ENCODE data around the gene LFNG.

The LFNG gene

GRCh38 chr7:2519119-2519930 is at the start of gene LFNG:
LFNG (plus strand) TSS chr7:2519774; CDS start chr7:2519862, 88 bp downstream.
- peak; percentile 93 to 95 for DNase-seq

GRCh38 chr7:2470204-2471021 is 49.2 kb upstream of the LFNG start:
- no peak for DNase-seq

DNA sequence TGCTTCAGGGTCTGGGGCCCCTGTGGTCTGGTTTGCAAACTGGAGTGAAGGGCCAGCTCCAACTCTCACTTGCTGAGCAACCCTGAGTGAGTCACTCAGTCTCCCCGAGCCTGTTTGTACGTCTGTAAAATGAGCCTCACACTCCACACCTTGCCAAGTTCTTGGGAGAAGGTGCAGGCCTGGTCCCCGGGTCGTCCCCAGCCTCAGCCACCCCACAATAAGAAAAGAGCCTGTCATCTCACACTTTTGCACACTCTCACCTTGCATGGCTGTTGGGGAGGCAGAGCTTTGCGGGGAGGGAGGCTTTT is 48.6 kb upstream of the LFNG start:
- no peak for DNase-seq

GRCh38 chr7:2471396-2471795 is 48.2 kb upstream of the LFNG start:
- DNase-seq = peak; percentile 24 to 71

DNA sequence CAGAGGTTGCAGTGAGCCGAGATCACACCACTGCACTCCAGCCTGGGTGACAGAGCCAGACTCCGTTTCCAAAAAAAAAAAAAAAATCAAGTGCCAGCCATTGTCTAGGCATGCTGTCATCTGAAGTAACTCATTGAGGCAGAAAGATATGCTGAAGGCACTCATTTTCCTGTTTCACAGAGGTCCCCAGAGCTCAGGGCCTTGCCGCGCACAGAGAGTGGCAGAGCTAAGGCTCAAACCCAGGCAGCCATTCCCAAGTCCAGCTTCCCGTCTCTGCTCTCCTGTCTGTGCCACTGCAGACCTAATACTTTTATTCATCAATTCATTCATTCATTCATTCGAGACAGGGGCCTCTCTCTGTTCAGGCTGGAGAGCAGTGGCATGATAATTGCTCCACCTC is 46.8 kb upstream of the LFNG start:
- no peak for DNase-seq

- no peak for DNase-seq
Observed at GRCh38 chr7:2473496-2474180, 45.9 kb upstream of the LFNG start.

GRCh38 chr7:2474224-2474623 is 45.4 kb upstream of the LFNG start:
- DNase-seq = no peak

DNA sequence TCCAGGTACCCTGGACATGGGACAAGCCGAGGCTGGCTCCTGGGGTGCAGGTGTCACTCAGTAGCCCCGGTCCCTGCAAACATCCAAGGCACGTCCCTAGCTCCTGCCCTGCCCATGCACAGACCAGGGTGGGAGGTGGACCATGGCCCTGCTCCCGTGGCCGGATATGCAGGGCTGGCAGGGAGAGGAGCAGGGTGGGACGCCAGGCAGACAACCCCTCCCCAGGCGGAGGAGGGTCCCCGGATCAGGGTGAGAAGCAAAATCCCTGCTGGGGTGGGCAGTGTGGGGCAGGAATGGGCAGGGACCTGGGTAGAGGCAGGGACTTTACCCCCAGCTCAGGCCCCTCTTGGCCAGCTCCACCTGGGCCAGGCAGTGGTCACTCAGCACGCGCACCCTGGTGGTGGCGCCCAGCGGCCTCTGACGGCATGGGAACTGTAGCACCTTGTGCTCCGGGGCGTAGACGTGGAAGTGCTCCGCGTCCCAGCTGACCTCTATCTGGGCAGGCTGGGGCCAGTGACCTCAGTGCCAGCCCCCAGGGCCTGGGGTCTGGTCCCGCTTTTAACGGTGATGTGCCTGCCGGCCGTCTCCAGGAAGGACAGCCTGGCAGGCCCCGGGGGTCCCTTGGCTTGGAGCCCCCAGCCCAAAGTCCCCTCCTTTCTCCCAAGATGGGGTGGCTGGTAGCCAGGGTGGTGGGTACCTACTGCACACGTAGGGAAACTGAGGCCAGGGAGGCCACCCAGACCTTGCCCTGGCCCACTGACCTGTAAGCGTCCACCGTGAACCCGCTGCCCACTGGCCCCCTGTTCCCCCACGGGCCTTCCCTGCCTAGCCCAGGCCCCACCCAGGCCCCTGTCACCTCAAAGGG is 44.5 kb upstream of the LFNG start:
- no peak for DNase-seq

- DNase-seq = no peak
Observed at GRCh38 chr7:2475678-2476015, 43.9 kb upstream of the LFNG start.

DNA sequence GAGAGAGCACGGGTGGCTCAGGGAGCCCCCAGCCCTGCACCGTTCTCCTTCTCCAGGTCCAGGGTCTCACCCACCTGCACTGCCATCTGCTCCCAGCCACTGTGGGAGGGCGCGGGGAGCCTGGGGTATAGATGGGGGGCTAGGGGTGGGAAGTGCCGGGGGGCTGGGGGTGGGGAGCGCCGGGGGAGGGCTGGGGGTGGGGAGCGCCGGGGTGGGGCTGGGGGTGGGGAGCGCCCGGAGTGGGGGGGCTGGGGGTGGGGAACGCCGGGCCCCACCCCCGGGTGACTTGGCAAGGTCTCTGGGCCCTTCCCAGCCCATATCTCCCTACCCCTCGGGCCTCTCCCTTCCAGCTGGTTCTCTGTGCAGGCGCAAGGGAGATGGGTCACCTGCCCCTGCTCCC is 43.3 kb upstream of the LFNG start, which contains the start of gene GRIFIN:
Gene GRIFIN (minus strand): TSS at position 101 of the 400 bp plus-strand sequence. CDS start 15 bp downstream, at position 86.
- no peak for DNase-seq

- DNase-seq = no peak
Observed at GRCh38 chr7:2476776-2477446, 42.7 kb upstream of the LFNG start.

DNA sequence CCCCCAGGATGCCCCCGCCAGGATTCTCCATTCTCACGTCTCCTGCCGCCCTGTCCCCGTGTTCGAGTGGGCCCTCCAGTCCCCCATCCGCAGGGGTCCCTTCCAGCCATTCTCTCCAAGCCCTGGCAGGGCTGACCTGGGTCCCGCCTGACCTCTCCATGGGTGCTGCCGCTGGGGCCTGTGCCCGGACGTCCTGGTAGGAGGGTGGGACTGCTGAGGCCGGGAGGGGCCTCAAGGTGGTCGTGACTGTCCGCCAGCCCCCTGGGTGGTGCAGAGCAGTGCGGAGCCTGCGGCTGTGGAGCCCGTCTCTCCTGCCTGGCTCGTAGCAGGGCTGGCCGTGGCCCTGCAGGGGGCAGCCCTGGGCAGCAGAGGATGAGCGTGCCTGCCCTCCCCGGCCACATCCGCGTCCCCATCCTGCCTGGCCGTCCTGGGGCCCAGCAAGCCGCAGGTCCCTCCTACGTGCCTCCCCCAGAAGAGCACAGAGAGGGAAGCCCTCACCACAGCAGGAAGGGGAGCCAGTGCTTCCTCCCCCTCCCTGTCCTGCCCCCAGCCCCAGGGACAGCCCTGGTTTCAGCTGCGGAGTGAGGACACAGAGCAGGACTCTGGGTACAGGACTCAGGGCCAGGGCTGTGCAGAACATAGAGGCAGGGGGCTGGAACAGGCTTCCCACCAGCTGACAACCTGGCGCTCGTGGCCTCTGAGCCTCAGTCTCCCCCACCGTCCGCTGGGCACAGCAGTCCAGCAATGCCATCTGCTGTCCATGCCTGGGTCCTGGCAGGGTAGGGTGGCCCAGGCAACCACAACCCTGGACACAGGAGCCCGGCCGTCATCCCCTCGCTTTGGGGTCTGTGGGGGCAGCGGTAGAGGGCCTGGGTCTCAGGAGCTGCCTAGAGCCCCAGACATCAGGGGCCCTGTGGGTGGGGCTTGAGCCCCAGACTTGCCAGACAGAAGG is 41.9 kb upstream of the LFNG start:
- peak in 1 of 2 experiments; percentile 19 for DNase-seq

GRCh38 chr7:2478399-2478785 is 41.2 kb upstream of the LFNG start:
- DNase-seq = no peak

DNA sequence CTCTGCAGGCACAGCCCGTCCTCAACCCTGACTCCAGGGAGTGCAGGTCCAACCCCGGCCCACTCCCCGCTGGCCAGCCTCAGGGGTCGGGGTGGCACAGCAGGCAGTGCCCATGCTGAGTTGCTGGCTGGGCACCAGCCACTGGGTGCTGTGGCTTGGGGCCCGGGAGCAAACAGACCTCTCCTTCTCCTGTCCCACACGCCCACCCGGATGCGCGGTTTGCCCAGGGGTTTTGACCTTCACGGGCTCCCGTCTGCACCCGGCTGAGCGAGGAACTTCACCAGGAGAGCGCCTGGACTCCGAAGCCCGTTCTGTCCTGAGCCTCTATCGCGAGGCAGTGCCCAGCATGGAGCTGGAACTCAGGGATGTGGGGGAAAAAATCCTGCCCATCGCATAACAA is 40.8 kb upstream of the LFNG start:
- DNase-seq = no peak

DNA sequence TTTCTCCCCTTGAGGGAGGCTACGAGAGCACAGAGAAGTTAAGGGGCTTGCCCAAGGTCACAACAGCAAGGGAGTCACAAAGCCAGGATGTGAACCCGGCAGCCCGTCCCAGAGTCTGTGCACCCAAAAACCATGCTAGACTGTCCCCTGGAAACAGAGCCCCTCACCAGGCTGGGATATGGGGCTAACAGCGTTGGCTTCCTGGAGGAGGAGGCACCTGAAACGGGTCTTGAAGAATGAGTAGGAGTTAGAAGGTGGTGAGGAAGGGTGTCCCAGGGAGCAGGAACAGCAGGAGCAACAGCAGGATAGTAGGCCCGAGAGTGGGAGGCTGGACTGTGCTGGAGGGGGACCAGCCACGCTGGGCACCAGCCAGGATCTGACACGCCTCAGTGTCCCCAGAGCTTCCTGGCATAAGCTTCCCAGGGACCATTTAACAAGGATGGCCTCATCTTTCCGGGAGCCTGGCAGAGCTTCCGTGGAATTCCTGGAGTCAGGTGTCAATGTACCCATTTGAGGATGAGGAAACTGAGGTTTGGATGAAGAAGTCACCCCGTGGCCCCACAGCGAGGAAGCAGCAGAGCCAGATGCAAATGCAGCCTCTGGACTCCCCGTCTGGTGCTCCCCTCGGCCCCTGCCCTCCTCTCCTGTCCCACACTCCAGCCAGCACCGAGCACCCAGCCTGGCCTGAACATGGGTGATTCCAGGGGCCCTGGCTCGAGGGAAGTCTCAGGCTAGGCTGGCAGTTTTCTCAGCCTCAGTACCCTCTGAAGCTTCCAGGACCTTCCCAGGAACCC is 40.1 kb upstream of the LFNG start:
- no peak for DNase-seq

DNA sequence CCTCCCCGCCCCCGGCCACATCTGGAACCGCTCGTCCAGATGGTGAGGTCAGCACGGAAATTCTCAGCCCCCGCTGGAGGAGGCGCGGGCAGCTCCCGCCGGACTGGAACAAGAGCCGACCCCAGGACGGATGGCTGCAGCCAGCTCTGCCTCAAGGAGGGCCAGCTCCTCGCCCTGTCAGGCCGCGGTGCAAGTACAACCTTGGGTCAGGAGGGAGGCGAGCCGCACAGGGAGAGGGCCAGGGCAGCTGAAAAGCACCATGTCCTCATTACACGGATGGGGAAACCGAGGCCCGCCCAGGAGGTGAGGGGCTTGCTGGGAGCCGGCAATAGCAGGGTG is 39.5 kb upstream of the LFNG start:
- DNase-seq = no peak

GRCh38 chr7:2481195-2481594 is 38.4 kb upstream of the LFNG start:
- DNase-seq = no peak

- DNase-seq = no peak
Observed at GRCh38 chr7:2482725-2483451, 36.7 kb upstream of the LFNG start.

- DNase-seq = no peak
Observed at GRCh38 chr7:2483494-2483893, 36.1 kb upstream of the LFNG start.

- no peak for DNase-seq
Observed at GRCh38 chr7:2484868-2485267, 34.7 kb upstream of the LFNG start.
